ENCODE data around the gene TRIM26. TPM values are rescaled to one million over a fixed set of nuclear protein-coding genes. Genes with fewer than 3 reads are reported as not detected.

The TRIM26 gene
- total and polyA plus RNA-seq, 2 donors (not counting 3 experiments of a cell fraction or from before 2014, with no cell fraction given), result 30.4 to 34.5 TPM

DNA sequence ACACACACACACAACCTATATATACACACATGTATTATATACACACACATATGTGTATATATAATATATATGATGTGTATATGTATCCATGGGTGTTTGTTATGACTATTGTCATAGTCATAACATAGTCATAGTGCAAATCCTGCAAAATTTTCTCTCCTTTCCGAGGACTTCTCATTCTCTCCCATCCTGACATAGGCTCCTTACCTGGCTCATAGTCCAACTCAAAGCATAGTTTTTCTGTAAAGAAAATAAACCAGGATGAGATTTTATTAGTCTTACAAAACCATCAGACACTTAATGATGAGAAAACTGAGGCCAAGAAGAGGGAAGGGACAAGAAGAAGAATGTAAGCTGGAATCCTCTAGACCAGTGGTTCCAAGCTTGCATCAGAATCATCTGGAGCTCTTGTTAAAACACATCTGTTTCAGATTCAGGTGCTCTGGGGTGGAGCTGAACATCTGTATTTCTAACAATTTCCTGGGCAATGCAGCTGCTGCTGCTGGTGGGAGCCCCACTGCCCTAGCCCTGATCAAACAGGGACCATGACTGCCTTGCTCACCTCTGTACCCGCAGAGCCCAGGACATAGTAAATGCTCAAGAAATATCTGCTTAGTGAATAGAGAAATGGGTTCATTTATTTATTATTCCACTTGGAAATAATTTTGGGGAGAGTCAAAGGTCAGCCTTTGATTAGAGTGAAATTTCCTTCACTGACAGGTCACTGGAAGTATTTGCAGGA is 57.5 kb downstream of the TRIM26 start:
- H2AFZ ChIP-seq (ENCODE audit: low read depth, low read length), result no peak overlapping the region
- TF ChIP-seq POLR2A (IDR thresholded peaks at IDR 0.05; ENCODE audit: low read depth, low read length) (no peak), FOS (IDR thresholded peaks at IDR 0.05; ENCODE audit: borderline replicate concordance, insufficient read depth, low read length) (no peak), GATA2 (IDR thresholded peaks at IDR 0.05; ENCODE audit: insufficient read depth, insufficient read length, low read depth, low read length) (no peak), EZH2 (IDR thresholded peaks at IDR 0.05; ENCODE audit: borderline replicate concordance, low read depth, low read length, severe bottlenecking) (no peak), POLR2AphosphoS5 (IDR thresholded peaks at IDR 0.05; ENCODE audit: insufficient read depth, low read depth, low read length) (no peak), MAX (IDR thresholded peaks at IDR 0.05; ENCODE audit: insufficient read depth, insufficient read length) (no peak)
- H3K4me3 ChIP-seq (replicated peaks in 1 of 3; ENCODE audit: insufficient read depth in 1 of 3, low read depth in 1 of 3, low read length in 3 of 3), result no peak overlapping the region
- no peaks in the 10 kb centered on the region for H3K9me3 ChIP-seq (replicated peaks; ENCODE audit: control insufficient read depth, insufficient read depth, low read length)
- no peaks in the 10 kb centered on the region for H4K20me1 ChIP-seq (replicated peaks; ENCODE audit: control insufficient read depth, extremely low read depth, insufficient read depth, low read length)
- dilution Hi-C loops (cut with MboI; ENCODE audit: extremely low pct_ligation_motif_present, low sequenced_read_pairs) (no loop called here), intact Hi-C loops (cut with micrococcal nuclease) (no loop called here)
- H3K9ac ChIP-seq (replicated peaks; ENCODE audit: extremely low read depth, insufficient read depth, low read length), result no peak overlapping the region
- no peaks in the 10 kb centered on the region for H3K9me1 ChIP-seq (replicated peaks; ENCODE audit: control insufficient read depth, extremely low read depth, insufficient read depth, low read length)
- H3K4me1 ChIP-seq (ENCODE audit: control insufficient read depth, extremely low read depth, insufficient read depth, low read length), result peaks cover 8% of the 10 kb centered on the region
- no TSS peak for BruUV-seq (replicated peaks)
- DNase-seq (ENCODE audit: low read depth, low spot score) (no peak), FAIRE-seq (no peak)
- no peak overlapping the region for H3K27ac ChIP-seq (ENCODE audit: insufficient read depth, low read depth, low read length)
- no peaks in the 10 kb centered on the region for H3K79me2 ChIP-seq (ENCODE audit: control insufficient read depth, insufficient read depth, low read length)
- ChIA-PET POLR2A (no interaction called here), CTCF (no interaction called here)
- peaks cover 0 to 6% of the 10 kb centered on the region in 2 experiments for H3K27me3 ChIP-seq (ENCODE audit: control insufficient read depth in 2 of 2, insufficient read depth in 2 of 2, low read length in 2 of 2)
- H3K36me3 ChIP-seq (ENCODE audit: control insufficient read depth in 2 of 2, extremely low read depth in 1 of 2, insufficient read depth in 2 of 2, low read length in 2 of 2), result no peaks in the 10 kb centered on the region
- H3K4me2 ChIP-seq (ENCODE audit: insufficient read depth, low read length), result peak overlapping the region; percentile 46
